ENCODE data around the gene ZNF823. TPM values are rescaled to one million over a fixed set of nuclear protein-coding genes. Genes with fewer than 3 reads are reported as not detected.

ZNF823 gene
- 1.5 to 3.6 TPM (median 2.9 TPM) in 5 replicates for total RNA-seq (2022; extraction: Qiagen RNA extraction)

GRCh38 chr19:11738746-11739620 is at the start of gene ZNF823:
Gene ZNF823, minus strand, starts transcription at chr19:11738946. Its CDS starts 127 bp downstream, at chr19:11738819.

GRCh38 chr19:11766597-11767591 is 28.1 kb upstream of the ZNF823 start, which contains the start of gene ZNF441:
Gene ZNF441, plus strand, starts transcription at chr19:11767000. Its CDS starts 194 bp downstream, at chr19:11767194.

Other genes with a start within 250 kb of the ZNF823 start
- 4.5 to 6.4 TPM (median 5.0 TPM) in 5 replicates for gene ZNF653, start 233.1 kb downstream of the ZNF823 start, total RNA-seq (2022; extraction: Qiagen RNA extraction)
- gene ECSIT, start 209.8 kb downstream of the ZNF823 start, total RNA-seq (2022; extraction: Qiagen RNA extraction): 23.8 to 32.3 TPM (median 31.6 TPM) in 5 replicates
- gene CNN1, start 200.1 kb downstream of the ZNF823 start, total RNA-seq (2022; extraction: Qiagen RNA extraction): 0.31 to 0.77 TPM (median 0.39 TPM) in 5 replicates
- gene ELOF1, start 179.7 kb downstream of the ZNF823 start, total RNA-seq (2022; extraction: Qiagen RNA extraction): 94.7 to 120 TPM (median 95.7 TPM) in 5 replicates
- 0.16 to 0.72 TPM (median 0.28 TPM) in 3 of 5 replicates, not detected in the others for gene ACP5, start 161.3 kb downstream of the ZNF823 start, total RNA-seq (2022; extraction: Qiagen RNA extraction)
- 2.8 to 4.9 TPM (median 3.9 TPM) in 5 replicates for gene ZNF627, start 141.5 kb downstream of the ZNF823 start, total RNA-seq (2022; extraction: Qiagen RNA extraction)
- gene ZNF441, start 28.1 kb upstream of the ZNF823 start, total RNA-seq (2022; extraction: Qiagen RNA extraction): not detected in 5 replicates
- not detected in 5 replicates for gene ZNF491, start 59.6 kb upstream of the ZNF823 start, total RNA-seq (2022; extraction: Qiagen RNA extraction)
- gene ZNF440, start 75.3 kb upstream of the ZNF823 start, total RNA-seq (2022; extraction: Qiagen RNA extraction): 0.02 TPM in 1 of 5 replicates, not detected in the others
- gene ZNF439, start 109.8 kb upstream of the ZNF823 start, total RNA-seq (2022; extraction: Qiagen RNA extraction): not detected in 5 replicates
- gene ZNF69, start 148.8 kb upstream of the ZNF823 start, total RNA-seq (2022; extraction: Qiagen RNA extraction): not detected in 5 replicates
- 0.19 to 0.30 TPM (median 0.27 TPM) in 5 replicates for gene ZNF700, start 186.2 kb upstream of the ZNF823 start, total RNA-seq (2022; extraction: Qiagen RNA extraction)
- not detected in 5 replicates for gene ZNF763, start 226.1 kb upstream of the ZNF823 start, total RNA-seq (2022; extraction: Qiagen RNA extraction)

Measured in A549 treated with Mapracorat at 1 μM for 4 hours (cell line).